SJSA1 (cell line): Measurements from ENCODE around the gene PNRC2. TPM values are rescaled to one million over a fixed set of nuclear protein-coding genes. Genes with fewer than 3 reads are reported as not detected.

ENCODE experiments used
- DNase-seq, 2 experiments: peaks; one replicate each; pipeline ENCODE4 v3.0.0-alpha.2; 2015 to 2020; ENCODE audit warnings: low spot score in 2 of 2, low read depth in 1 of 2
- H3K27ac ChIP-seq: fragments of 250-450 bp; sonication (Bioruptor Pico); 2 replicates; pipeline ENCODE4 v1.5.1; 2020; ENCODE audit warnings: mild to moderate bottlenecking, moderate library complexity
- H3K27me3 ChIP-seq: fragments of 250-450 bp; sonication (Bioruptor Pico); replicated peaks from 2 replicates; pipeline ENCODE4 v1.5.1; 2020; ENCODE audit warnings: mild to moderate bottlenecking, moderate library complexity
- H3K36me3 ChIP-seq: fragments of 250-450 bp; sonication (Bioruptor Pico); 2 replicates; pipeline ENCODE4 v1.5.1; 2020; ENCODE audit warnings: mild to moderate bottlenecking
- H3K4me1 ChIP-seq: fragments of 250-450 bp; sonication (Bioruptor Pico); replicated peaks from 2 replicates; pipeline ENCODE4 v1.6.1; 2021; ENCODE audit warnings: mild to moderate bottlenecking
- H3K4me3 ChIP-seq: fragments of 250-450 bp; sonication (Bioruptor Pico); 2 replicates; pipeline ENCODE4 v1.5.1; 2020; ENCODE audit warnings: mild to moderate bottlenecking
- H3K9me3 ChIP-seq: fragments of 250-450 bp; sonication (Bioruptor Pico); replicated peaks from 2 replicates; pipeline ENCODE4 v1.5.1; 2020; ENCODE audit warnings: mild to moderate bottlenecking
- total RNA-seq: library from RNA; depleted of rRNA; stranded (reverse); fragments of >200 nt; shearing (Covaris generic); gene quantifications from 2 replicates; pipeline ENCODE4 v1.2.3, GENCODE V29; 2014

The PNRC2 gene
- total RNA-seq, 1 experiment from 2014 or later, result 123 TPM

- no peaks in the 10 kb centered on the region for H3K9me3 ChIP-seq
- H3K27ac ChIP-seq, result no peak overlapping the region
- H3K36me3 ChIP-seq, result peaks cover 79% of the 10 kb centered on the region
- DNase-seq, result no peak
- H3K27me3 ChIP-seq, result no peaks in the 10 kb centered on the region
- H3K4me1 ChIP-seq, result peaks cover 3% of the 10 kb centered on the region; the same call in 1 of the 2 replicates
- H3K4me3 ChIP-seq, result no peak overlapping the region
These were observed 4.1 kb downstream of the PNRC2 start for GRCh38 chr1:23963617-23964234.

- peaks cover 79% of the 10 kb centered on the region for H3K36me3 ChIP-seq
- H3K4me3 ChIP-seq, result no peak overlapping the region
- no peaks in the 10 kb centered on the region for H3K27me3 ChIP-seq
- H3K4me1 ChIP-seq, result 0 out of 2 replicates have a peak, but pooled peaks cover 3% of the 10 kb centered on the region
- 0 out of 2 replicates have a peak overlapping the region, but pooled peaks have one; percentile 1 for H3K27ac ChIP-seq
- H3K9me3 ChIP-seq, result no peaks in the 10 kb centered on the region
- no peak for DNase-seq
These were observed 4.6 kb downstream of the PNRC2 start for GRCh38 chr1:23964235-23964668.

- Histone ChIP-seq H3K36me3 (peaks cover 78% of the 10 kb centered on the region), H3K27ac (0 out of 2 replicates have a peak overlapping the region, but pooled peaks have one; percentile 1), H3K9me3 (no peaks in the 10 kb centered on the region), H3K27me3 (no peaks in the 10 kb centered on the region), H3K4me1 (0 out of 2 replicates have a peak, but pooled peaks cover 3% of the 10 kb centered on the region), H3K4me3 (no peak overlapping the region)
- DNase-seq, result no peak
These were observed 5.4 kb downstream of the PNRC2 start for GRCh38 chr1:23964790-23965740.

- Histone ChIP-seq H3K27me3 (no peaks in the 10 kb centered on the region), H3K36me3 (peaks cover 84% of the 10 kb centered on the region), H3K4me3 (no peak overlapping the region), H3K9me3 (no peaks in the 10 kb centered on the region), H3K27ac (no peak overlapping the region), H3K4me1 (no peaks in the 10 kb centered on the region)
- no peak for DNase-seq
These were observed 7.4 kb downstream of the PNRC2 start for GRCh38 chr1:23966973-23967493.

GRCh38 chr1:23967871-23968270 is 8.2 kb downstream of the PNRC2 start:
- Histone ChIP-seq H3K4me3 (no peak overlapping the region), H3K27me3 (no peaks in the 10 kb centered on the region), H3K9me3 (no peaks in the 10 kb centered on the region), H3K27ac (no peak overlapping the region), H3K36me3 (peaks cover 91% of the 10 kb centered on the region), H3K4me1 (no peaks in the 10 kb centered on the region)
- no peak for DNase-seq

GRCh38 chr1:23977187-23977853 is 17.7 kb downstream of the PNRC2 start:
- Histone ChIP-seq H3K36me3 (peaks cover 76% of the 10 kb centered on the region), H3K27me3 (no peaks in the 10 kb centered on the region), H3K27ac (no peak overlapping the region), H3K9me3 (no peaks in the 10 kb centered on the region), H3K4me3 (no peak overlapping the region), H3K4me1 (peaks cover 22% of the 10 kb centered on the region)
- DNase-seq, result no peak

GRCh38 chr1:23977854-23978191 is 18.2 kb downstream of the PNRC2 start:
- no peak overlapping the region for H3K4me3 ChIP-seq
- H3K9me3 ChIP-seq, result no peaks in the 10 kb centered on the region
- peaks cover 22% of the 10 kb centered on the region for H3K4me1 ChIP-seq
- H3K27me3 ChIP-seq, result no peaks in the 10 kb centered on the region
- H3K36me3 ChIP-seq, result peaks cover 71% of the 10 kb centered on the region
- H3K27ac ChIP-seq, result no peak overlapping the region
- DNase-seq, result no peak

- Histone ChIP-seq H3K27ac (peak overlapping the region; percentile 96), H3K36me3 (peaks cover 62% of the 10 kb centered on the region), H3K27me3 (no peaks in the 10 kb centered on the region), H3K4me3 (peak overlapping the region; percentile 90), H3K4me1 (peaks cover 22% of the 10 kb centered on the region), H3K9me3 (no peaks in the 10 kb centered on the region)
- no peak for DNase-seq
These were observed 19.2 kb downstream of the PNRC2 start for GRCh38 chr1:23978805-23979204.

- Histone ChIP-seq H3K4me3 (peak overlapping the region; percentile 90), H3K27me3 (no peaks in the 10 kb centered on the region), H3K4me1 (peaks cover 27% of the 10 kb centered on the region), H3K36me3 (peaks cover 55% of the 10 kb centered on the region), H3K27ac (peak overlapping the region; percentile 96), H3K9me3 (no peaks in the 10 kb centered on the region)
- no peak for DNase-seq
These were observed 19.8 kb downstream of the PNRC2 start for GRCh38 chr1:23979387-23979880.

GRCh38 chr1:23979881-23980727 is 20.5 kb downstream of the PNRC2 start, which contains the start of gene SRSF10:
TSS of gene SRSF10 (minus strand) at chr1:23980327. CDS start at chr1:23980255, 72 bp downstream.
- Histone ChIP-seq H3K27me3 (no peaks in the 10 kb centered on the region), H3K4me3 (peak within 1 kb of the TSS; percentile 90), H3K27ac (peak within 1 kb of the TSS; percentile 96), H3K9me3 (no peaks in the 10 kb centered on the region), H3K4me1 (peaks cover 29% of the 10 kb centered on the region), H3K36me3 (peaks cover 49% of the 10 kb centered on the region)
- peak; percentile 99 for DNase-seq

GRCh38 chr1:23980728-23981070 is 21.1 kb downstream of the PNRC2 start:
- Histone ChIP-seq H3K36me3 (peaks cover 43% of the 10 kb centered on the region), H3K4me3 (peak overlapping the region; percentile 90), H3K27ac (peak overlapping the region; percentile 96), H3K4me1 (peaks cover 29% of the 10 kb centered on the region), H3K27me3 (no peaks in the 10 kb centered on the region), H3K9me3 (no peaks in the 10 kb centered on the region)
- peak; percentile 89 to 93 for DNase-seq

GRCh38 chr1:23984417-23985186 is 25.0 kb downstream of the PNRC2 start:
- peaks cover 20% of the 10 kb centered on the region for H3K4me1 ChIP-seq
- H3K27me3 ChIP-seq, result no peaks in the 10 kb centered on the region
- no peaks in the 10 kb centered on the region for H3K9me3 ChIP-seq
- DNase-seq, result no peak
- no peak overlapping the region for H3K4me3 ChIP-seq
- peaks cover 5% of the 10 kb centered on the region for H3K36me3 ChIP-seq
- H3K27ac ChIP-seq, result no peak overlapping the region
